Panc1 (cell line): ENCODE data around the gene VIPR2.

Experiments used
- CTCF ChIP-seq: fragments of 450-650 bp; IDR thresholded peaks from 2 replicates; pipeline ENCODE4 v1.5.1; 2017; ENCODE audit warnings: mild to moderate bottlenecking
- POLR2AphosphoS5 ChIP-seq: IDR thresholded peaks from 2 replicates; pipeline ENCODE4 v1.6.1; 2012; ENCODE audit warnings: mild to moderate bottlenecking, low read depth, low read length, moderate library complexity
- REST ChIP-seq, 2 experiments: IDR thresholded peaks; 2 replicates each; pipeline ENCODE4 v1.6.1; 2011 to 2012; ENCODE audit warnings: low read depth in 2 of 2, control low read depth in 1 of 2, low read length in 1 of 2, mild to moderate bottlenecking in 1 of 2, moderate library complexity in 1 of 2; ENCODE audit not compliant: insufficient read depth in 1 of 2
- SIN3A ChIP-seq: IDR thresholded peaks from 2 replicates; pipeline ENCODE4 v1.6.1; 2012; ENCODE audit warnings: low read depth, mild to moderate bottlenecking, low read length, moderate library complexity, borderline replicate concordance; ENCODE audit not compliant: insufficient read depth

GRCh38 chr7:159067576-159068487, 76.8 kb downstream of the VIPR2 start:
- TF ChIP-seq POLR2AphosphoS5 (no peak), CTCF (no peak), REST (IDR thresholded peaks at IDR 0.05; ENCODE audit: insufficient read depth in 1 of 2, low read depth in 2 of 2, low read length in 1 of 2) (no peak), SIN3A (no peak)
